WERI-Rb-1 (cell line): ENCODE data around the gene LRFN3.

Experiments
- DNase-seq: peaks from one replicate; pipeline ENCODE4 v3.0.0-alpha.2; 2020
- H3K27ac ChIP-seq: fragments of 250-450 bp; sonication (Bioruptor Pico); 2 replicates; pipeline ENCODE4 v1.5.1; 2020; ENCODE audit warnings: mild to moderate bottlenecking, moderate library complexity
- H3K27me3 ChIP-seq: fragments of 250-450 bp; sonication (Bioruptor Pico); 2 replicates; pipeline ENCODE4 v1.5.1; 2021; ENCODE audit warnings: mild to moderate bottlenecking, low read depth, moderate library complexity; ENCODE audit not compliant: insufficient read depth, severe bottlenecking
- H3K36me3 ChIP-seq: fragments of 250-450 bp; sonication (Bioruptor Pico); 2 replicates; pipeline ENCODE4 v1.5.1; 2020; ENCODE audit warnings: mild to moderate bottlenecking, moderate library complexity
- H3K4me3 ChIP-seq: 2 replicates; pipeline ENCODE4 v1.5.1; 2011; ENCODE audit warnings: low read depth, mild to moderate bottlenecking, control low read depth, low read length
- H3K9me3 ChIP-seq: fragments of 250-450 bp; sonication (Bioruptor Pico); 2 replicates; pipeline ENCODE4 v1.5.1; 2021; ENCODE audit warnings: mild to moderate bottlenecking, moderate library complexity; ENCODE audit not compliant: severe bottlenecking
- CTCF ChIP-seq: IDR thresholded peaks from 2 replicates; pipeline ENCODE4 v1.5.1; 2011; ENCODE audit warnings: low read depth, mild to moderate bottlenecking, control low read depth, inconsistent platforms, low read length

LRFN3 gene

DNA sequence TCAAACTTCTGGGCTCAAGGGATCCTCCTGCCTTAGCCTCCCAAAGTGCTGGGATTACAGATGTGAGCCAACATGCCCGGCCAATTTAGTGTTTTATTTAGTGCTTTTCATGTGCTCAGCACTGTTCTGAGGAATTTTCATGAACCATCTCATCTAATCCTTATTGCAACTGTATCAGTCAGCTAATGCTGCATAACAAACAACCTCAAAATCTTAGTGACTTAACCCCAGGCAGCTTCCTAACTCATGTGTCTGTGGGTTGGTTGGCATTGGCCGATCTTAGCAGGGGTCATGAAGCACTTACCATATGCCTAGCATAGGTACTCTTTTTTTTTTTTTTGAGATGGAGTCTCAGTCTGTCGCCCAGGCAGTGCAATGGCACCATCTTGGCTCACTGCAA lies 52.6 kb downstream of the LRFN3 start:
- H3K27ac ChIP-seq = no peak overlapping the region
- no peaks in the 10 kb centered on the region for H3K36me3 ChIP-seq
- no peak for DNase-seq
- no peak overlapping the region for H3K4me3 ChIP-seq
- no peaks in the 10 kb centered on the region for H3K9me3 ChIP-seq
- H3K27me3 ChIP-seq = no peaks in the 10 kb centered on the region
- no peak for TF ChIP-seq CTCF

DNA sequence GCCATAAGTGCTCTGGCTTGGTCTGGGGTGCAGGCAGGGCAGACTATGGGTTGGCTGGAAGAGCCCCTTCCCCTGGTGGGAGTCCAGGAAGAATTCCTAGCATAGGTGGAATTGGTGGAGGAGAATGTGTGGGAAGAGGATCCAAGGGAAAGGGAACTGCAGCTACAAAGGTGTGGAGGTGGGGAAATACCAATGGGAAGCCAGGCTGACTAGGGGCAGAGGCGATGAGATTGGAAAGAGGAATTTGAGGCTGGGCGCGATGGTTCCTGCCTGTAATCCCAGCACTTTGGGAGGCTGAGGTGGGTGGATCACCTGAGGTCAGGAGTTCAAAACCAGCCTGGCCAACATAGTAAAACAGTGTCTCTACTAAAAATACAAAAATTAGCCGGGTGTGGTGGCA lies 54.0 kb downstream of the LRFN3 start:
- Histone ChIP-seq H3K27me3 (no peaks in the 10 kb centered on the region), H3K27ac (no peak overlapping the region), H3K9me3 (no peaks in the 10 kb centered on the region), H3K36me3 (no peaks in the 10 kb centered on the region), H3K4me3 (no peak overlapping the region)
- TF ChIP-seq CTCF = no peak
- no peak for DNase-seq

GRCh38 chr19:35990771-35991730 lies 54.9 kb downstream of the LRFN3 start:
- Histone ChIP-seq H3K36me3 (no peaks in the 10 kb centered on the region), H3K4me3 (no peak overlapping the region), H3K9me3 (no peaks in the 10 kb centered on the region), H3K27me3 (no peaks in the 10 kb centered on the region), H3K27ac (peak overlapping the region; percentile 43)
- no peak for DNase-seq
- TF ChIP-seq CTCF = no peak

GRCh38 chr19:35991731-35992450 lies 55.7 kb downstream of the LRFN3 start:
- peak overlapping the region; percentile 23; the same call in 1 of the 2 replicates for H3K27ac ChIP-seq
- TF ChIP-seq CTCF = no peak
- peak; percentile 70 for DNase-seq
- no peak overlapping the region for H3K4me3 ChIP-seq
- no peaks in the 10 kb centered on the region for H3K27me3 ChIP-seq
- peaks cover 3% of the 10 kb centered on the region for H3K36me3 ChIP-seq
- no peaks in the 10 kb centered on the region for H3K9me3 ChIP-seq

- no peaks in the 10 kb centered on the region for H3K9me3 ChIP-seq
- H3K27ac ChIP-seq = no peak overlapping the region
- peaks cover 13% of the 10 kb centered on the region for H3K36me3 ChIP-seq
- no peaks in the 10 kb centered on the region for H3K27me3 ChIP-seq
- no peak for TF ChIP-seq CTCF
- H3K4me3 ChIP-seq = no peak overlapping the region
- no peak for DNase-seq
These were observed 57.0 kb downstream of the LRFN3 start for GRCh38 chr19:35992907-35993765.
